WTC11 (cell line): Measurements from ENCODE around the gene PIRT.

Experiments
- CBFB ChIP-seq: sonication (generic); formaldehyde crosslinking; IDR thresholded peaks from 2 replicates; pipeline ENCODE4 v1.8.1; 2022; ENCODE audit warnings: mild to moderate bottlenecking, low read depth, missing genetic modification reagents
- FOXK1 ChIP-seq: sonication (generic); formaldehyde crosslinking; IDR thresholded peaks from 2 replicates; pipeline ENCODE4 v1.8.0; 2022; ENCODE audit warnings: mild to moderate bottlenecking, moderate library complexity, missing genetic modification reagents
- NFE2L1 ChIP-seq: sonication (generic); formaldehyde crosslinking; IDR thresholded peaks from 2 replicates; pipeline ENCODE4 v1.8.1; 2023; ENCODE audit warnings: missing genetic modification reagents
- SMAD3 ChIP-seq: sonication (generic); formaldehyde crosslinking; IDR thresholded peaks from 2 replicates; pipeline ENCODE4 v1.8.0; 2022; ENCODE audit warnings: missing genetic modification reagents, mild to moderate bottlenecking, borderline replicate concordance
- USF2 ChIP-seq: sonication (generic); formaldehyde crosslinking; IDR thresholded peaks from 2 replicates; pipeline ENCODE4 v1.8.1; 2023; ENCODE audit warnings: mild to moderate bottlenecking, missing genetic modification reagents, moderate library complexity
- TF ChIP-seq, protein P1 (sequence below): fragments of 200-600 bp; IDR thresholded peaks from 2 replicates; pipeline ENCODE4 v1.8.0; 2022; ENCODE audit warnings: antibody characterized with exemption
- TF ChIP-seq, protein P2 (sequence below): sonication (generic); formaldehyde crosslinking; IDR thresholded peaks from 2 replicates; pipeline ENCODE4 v1.8.0; 2022; ENCODE audit warnings: mild to moderate bottlenecking, missing genetic modification reagents

GRCh38 chr17:10803830-10804475, 33.9 kb downstream of the PIRT start, which contains the start of gene TMEM238L:
- TF ChIP-seq FOXK1: no peak
- TF ChIP-seq SMAD3 (CRISPR knock-in tag): no peak
- no peak for TF ChIP-seq CBFB (CRISPR knock-in tag)
- TF ChIP-seq, protein P1, sequence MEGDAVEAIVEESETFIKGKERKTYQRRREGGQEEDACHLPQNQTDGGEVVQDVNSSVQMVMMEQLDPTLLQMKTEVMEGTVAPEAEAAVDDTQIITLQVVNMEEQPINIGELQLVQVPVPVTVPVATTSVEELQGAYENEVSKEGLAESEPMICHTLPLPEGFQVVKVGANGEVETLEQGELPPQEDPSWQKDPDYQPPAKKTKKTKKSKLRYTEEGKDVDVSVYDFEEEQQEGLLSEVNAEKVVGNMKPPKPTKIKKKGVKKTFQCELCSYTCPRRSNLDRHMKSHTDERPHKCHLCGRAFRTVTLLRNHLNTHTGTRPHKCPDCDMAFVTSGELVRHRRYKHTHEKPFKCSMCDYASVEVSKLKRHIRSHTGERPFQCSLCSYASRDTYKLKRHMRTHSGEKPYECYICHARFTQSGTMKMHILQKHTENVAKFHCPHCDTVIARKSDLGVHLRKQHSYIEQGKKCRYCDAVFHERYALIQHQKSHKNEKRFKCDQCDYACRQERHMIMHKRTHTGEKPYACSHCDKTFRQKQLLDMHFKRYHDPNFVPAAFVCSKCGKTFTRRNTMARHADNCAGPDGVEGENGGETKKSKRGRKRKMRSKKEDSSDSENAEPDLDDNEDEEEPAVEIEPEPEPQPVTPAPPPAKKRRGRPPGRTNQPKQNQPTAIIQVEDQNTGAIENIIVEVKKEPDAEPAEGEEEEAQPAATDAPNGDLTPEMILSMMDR: no peak
- TF ChIP-seq NFE2L1 (CRISPR knock-in tag): no peak
- TF ChIP-seq USF2 (CRISPR knock-in tag): no peak
- TF ChIP-seq, protein P2, sequence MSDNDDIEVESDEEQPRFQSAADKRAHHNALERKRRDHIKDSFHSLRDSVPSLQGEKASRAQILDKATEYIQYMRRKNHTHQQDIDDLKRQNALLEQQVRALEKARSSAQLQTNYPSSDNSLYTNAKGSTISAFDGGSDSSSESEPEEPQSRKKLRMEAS: no peak
